Measurements from ENCODE around the gene ZNF783.
"Not testable (repeated sequence)": the region's sequence is repeated elsewhere in the genome, so short reads cannot be mapped to it uniquely, and the experiment has no call there.

ZNF783 gene

DNA sequence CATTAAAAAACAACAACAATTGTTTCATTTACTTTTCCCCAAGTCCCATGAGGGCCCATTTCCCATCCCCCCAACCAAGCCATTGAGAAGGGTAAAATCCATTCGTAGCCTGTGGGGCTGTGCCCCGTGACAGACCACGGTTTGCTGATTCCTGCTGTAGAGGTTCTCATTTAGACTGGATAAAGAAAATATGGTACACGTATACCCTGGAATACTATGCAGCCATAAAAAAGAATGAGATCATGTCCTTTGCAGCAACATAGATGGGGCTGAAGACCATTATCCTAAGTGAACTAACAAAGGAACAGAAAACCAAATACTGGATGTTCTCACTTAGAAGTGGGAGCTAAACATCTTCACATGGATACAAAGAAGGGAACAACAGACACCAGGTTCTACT, 44.9 kb downstream of the ZNF783 start:
- DNase-seq: no peak

DNA sequence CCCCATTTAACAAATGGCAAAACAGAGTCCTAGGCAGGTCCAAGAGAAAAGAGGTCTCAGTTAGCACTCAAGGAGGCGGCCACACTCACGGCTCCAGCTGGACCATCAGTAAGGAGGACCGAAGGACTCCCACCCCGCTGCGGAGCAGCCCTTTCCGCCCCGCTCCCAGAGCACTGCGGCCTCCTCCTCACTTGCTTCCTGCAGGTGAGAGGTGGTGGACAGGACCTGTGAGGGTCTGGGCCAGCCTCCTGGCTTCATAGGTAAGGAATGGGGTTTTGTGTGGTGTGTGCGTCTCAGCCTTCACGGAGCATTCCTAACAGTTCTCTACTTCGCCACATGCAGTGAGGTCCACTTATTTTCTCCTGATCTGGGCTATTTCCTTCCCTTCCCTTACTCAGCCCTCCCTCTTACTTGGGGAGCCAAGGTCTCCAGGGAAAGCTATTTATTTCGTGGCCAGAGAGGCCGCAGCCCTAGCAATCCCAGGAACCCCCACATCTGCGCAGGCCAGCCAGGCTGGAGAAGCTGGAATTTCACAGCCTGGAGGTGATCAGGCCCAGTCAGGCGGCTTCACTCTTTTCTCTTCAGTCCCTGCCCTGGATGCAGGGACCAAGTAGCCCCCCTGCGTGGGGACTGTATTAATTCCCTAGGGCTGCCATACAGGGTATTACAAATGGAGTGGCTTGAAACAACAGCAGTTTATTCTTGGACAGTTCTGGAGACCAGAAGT, 45.9 kb downstream of the ZNF783 start:
- DNase-seq: no peak

DNA sequence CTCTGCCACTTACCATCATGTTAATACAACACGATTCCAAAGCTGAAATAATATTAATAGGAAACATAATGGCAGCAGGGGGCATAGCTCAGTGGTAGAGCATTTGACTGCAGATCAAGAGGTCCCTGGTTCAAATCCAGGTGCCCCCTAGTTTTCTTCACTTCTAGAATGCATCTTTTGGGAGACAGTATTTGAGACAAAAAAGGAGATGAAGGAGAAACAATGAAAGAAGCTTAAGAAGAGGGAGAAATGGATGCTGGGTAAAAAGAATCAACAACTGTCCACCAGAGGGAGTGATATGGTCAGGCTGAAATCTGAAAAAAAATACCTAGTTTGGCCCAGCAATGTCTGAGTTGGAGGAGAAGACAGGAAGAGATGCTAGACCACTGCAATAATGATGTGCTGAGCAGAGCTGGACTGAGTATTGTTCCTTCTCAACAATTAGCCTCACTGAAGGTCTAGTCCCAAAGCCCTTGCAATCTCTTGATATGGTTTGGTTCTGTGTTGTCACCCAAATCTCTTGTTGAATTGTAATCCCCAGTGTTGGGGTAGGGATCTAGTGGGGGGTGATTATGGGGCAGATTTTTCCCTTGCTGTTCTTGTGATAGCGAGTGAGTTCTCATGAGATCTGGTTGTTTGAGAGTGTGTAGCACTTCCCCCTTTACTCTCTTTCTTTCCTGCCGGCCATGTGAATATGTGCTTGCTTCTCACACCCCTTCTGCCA, 48.3 kb downstream of the ZNF783 start:
- no peak for DNase-seq

DNA sequence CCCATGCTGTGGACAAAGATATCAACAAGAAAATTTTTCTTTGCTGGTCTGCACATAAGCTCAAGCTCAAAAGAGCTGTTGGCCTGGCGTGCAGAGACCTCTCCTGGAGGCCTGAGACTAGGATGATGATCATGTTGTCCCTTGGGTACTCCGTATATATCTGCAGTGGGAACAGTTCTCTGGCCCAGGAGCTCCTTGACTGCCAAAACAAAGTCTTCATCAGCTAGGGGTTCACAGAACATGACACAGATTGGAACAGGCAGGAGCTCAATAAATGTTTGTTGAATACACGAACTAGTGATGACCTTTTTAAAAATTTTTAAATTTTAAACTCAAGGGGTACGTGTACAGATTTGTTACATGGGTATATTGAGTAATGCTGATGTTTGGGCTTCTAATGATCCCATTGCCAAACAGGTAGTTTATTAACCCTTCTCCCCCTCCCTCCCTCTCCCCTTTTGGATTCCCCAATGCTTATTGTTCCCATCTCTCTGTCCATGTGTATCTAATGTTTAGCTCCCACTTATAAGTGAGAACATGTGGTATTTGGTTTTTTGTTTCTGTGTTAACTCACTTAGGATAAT, 49.1 kb downstream of the ZNF783 start:
- DNase-seq: no peak

DNA sequence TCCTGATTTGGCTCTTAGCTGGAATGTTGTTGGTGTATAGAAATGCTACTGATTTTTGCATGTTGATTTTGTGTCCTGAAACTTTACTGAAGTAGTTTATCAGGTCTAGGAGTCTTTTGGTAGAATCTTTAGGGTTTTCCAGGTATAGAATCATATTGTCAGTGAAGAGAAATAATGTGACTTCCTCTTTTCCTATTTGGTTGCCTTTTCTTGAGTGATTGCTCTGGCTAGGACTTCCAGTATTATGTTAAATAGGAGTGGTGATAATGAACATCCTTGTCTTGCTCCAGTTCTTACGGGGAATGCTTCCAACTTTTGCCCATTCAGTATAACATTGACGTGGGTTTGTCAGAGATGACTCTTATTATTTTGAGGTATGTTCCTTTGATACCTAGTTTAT, 52.0 kb downstream of the ZNF783 start:
- DNase-seq: no peak

DNA sequence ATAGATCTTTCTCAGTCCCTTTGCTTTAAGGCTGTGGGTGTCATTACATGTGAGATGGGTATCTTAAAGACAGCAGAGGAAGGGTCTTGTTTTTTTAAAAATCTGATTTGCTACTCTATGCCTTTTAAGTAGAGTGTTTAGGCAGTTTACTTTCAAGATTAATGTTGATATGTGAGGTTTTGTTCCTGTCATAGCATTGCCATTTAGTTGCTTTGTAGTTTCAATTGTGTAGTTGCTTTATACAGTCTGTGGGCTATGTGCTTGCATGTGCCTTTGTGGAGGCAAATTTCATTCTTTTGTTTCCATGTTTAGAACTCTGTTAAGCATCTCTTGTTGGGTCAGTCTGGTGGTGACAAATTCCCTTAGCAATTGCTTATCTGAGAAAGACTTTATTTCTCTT, 54.6 kb downstream of the ZNF783 start:
- no peak for DNase-seq

DNA sequence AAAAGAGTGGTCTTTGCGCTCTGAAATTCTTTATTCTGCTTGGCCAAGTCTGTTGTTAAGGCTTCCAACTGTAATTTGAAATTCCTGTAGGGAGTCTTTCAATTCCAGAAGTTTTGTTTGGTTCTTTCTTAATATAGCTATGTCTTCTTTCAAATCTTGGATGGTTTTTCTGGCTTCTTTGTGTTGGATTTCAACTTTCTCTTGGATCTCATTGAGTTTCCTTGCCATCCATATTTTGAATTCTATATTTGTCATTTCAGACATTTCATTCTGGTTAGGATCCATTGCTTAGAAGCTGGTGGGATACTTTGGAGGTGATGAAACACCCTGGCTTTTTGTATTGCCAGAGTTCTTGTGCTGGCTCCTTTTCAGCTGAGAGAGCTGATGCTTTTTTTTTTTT, 55.5 kb downstream of the ZNF783 start:
- DNase-seq: no peak

DNA sequence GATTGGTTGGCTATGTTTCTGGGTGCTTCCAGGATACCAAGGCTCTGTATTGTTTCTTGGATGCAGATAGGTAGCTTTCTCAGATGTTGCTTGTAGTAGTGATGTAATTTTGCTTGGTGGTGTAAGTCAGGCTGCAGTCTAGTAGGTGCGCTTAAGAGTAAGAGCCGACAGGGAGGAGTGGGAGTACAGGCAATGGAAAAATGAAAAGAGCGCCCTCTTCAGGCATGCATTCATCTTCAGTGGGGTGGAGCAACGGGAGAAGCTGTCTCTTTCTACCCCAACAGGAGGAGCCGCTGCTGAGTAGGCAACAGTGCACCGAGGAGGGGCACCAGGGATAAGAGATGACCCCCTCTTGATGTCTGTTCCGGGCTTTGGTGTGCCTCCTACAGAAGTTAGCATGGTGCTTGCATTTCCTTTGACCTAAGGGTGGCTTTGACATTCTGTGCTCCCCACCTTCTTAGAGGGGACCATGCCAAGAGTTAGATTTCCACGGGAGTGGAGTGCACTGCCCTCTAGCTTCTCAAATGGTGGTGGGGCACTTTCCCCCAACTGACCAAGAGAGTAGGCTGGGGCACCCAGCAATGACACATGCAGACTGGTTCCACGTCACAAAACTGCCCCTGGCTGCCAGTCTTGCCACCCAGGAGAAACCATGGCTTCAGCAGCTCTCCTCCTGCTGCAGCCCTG, 56.1 kb downstream of the ZNF783 start:
- DNase-seq: no peak

DNA sequence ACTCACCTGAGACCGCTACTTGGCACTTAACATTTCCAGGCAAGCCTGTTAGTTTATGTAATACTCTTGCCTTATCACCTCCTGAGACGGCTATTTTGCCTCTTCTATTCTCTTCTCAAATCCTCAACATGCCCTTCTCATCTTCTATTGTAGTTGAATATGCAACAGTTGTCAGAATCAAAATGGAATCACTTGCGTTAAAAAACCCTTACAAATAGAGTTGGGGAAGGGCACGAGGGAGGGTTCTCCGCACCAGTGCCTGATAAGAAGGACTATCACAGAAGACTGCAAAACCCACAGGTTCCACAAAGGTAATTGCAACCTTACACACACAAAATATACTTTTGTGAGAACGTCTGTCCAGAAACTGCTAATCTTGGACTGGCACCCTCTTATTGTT, 57.4 kb downstream of the ZNF783 start:
- DNase-seq: no peak

DNA sequence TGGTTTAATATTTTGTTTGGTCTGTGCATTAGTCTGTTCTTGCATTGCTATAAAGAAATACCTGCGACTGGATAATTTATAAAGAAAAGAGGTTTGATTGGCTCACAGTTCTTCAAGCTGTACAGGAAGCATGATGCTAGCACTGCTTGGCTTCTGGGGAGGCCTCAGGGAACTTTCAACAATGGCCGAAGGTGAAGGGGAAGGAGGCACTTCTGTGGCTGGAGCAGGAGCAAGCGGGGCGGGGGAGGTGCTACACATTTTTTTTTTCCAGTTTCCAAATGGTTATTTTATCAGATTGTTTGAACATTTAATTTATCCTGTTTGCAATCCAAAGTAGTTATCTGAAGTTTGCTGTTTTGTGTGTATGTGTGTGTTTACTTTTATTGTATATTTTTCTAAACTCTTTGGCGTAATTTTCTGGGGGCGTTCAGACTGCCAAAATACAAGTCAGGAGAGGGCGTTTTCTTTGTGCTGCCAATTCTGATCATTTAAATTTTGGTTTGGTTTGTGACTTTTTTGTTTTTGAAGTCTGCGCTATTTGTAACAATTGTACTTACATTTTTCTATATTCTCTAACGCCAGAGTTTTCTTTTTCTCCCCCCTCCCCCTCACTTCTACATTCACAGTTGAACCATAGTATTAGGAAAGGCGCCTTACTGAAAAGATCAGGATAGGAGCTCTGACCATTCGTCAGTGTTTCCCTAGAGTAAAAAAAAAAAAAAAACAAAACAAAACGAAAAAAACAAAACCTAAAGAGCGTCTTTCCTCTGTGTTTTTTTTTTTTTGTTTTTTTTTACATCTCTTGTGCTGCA, 58.5 kb downstream of the ZNF783 start:
- DNase-seq: no peak

DNA sequence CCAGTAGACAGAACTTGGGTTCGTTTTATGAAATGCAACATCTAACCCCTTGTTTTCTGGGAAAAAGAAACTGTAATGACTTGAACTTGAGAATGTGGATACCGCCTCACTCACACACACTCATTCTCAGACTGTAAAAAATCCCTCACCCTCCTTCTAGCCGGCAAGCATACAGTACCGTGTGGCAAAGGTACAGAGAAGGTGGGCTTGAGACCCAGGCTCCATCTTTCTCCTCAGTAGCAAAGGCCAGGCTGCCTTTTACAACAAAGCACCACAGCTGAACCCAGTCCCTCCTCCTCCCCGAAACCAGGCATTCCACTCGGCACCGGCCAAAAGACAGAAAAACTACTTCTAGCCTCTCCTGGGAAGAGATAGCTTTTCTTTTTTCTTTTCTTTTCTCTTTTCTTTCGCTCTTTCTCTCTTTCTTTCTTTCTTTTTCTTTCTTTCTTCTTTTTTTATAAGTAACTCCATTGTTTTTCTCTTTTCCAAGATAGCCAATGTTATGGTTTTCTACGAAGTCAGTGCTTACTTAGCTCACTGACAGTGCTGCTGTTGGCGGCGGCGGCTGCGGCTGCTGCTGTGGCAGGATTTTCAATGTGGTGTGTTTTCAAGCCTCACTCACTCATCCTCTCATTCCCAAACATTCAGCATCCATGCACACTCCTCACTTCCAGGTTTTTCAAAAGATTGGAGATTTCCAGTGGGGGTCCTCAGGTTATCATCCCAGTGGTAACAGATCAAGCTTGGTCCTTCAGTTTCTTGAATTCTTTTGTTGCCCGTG, 59.3 kb downstream of the ZNF783 start:
- DNase-seq: not testable (repeated sequence)

DNA sequence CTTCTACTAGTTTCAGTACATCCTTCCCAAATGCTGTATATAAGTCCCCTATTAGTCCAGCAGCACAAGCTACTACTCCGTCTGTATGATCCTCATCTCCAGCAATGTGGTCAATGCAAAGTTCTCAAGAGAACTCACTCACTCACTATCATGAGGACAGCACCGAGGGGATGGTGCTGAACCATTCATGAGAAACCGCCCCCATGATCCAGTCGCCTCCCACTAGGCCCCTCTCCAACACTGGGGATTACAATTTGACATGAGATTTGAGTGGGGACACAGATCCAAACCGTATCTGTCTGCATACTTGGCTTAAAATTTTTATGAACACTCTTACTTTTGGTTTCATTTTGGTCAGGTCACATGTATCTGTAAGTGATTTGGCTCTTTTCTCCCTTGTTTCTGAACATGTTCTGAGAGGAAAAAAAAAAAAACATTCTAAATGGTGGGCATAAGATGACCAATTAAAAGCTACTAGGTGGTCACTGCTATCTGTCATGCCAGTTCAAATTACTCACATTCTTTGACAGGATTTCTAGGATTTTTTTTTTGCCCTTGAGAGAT, 60.1 kb downstream of the ZNF783 start:
- no peak for DNase-seq

DNA sequence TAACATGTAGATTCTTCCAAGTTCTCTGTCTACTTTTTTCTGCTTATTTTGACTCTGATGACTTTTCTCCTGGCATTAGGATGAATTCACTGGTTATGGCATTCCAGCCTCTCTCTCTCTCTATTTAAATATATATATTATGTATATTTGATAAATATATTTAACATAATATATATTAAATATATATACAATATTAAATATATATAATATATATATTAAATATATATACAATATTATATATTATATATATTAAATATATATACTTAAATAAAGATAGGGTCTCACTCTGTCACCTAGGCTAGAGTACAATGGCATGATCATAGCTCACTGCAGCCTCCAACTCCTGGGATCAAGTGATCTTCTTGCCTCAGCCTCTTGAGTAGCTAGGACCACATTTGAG, 60.7 kb downstream of the ZNF783 start:
- no peak for DNase-seq

DNA sequence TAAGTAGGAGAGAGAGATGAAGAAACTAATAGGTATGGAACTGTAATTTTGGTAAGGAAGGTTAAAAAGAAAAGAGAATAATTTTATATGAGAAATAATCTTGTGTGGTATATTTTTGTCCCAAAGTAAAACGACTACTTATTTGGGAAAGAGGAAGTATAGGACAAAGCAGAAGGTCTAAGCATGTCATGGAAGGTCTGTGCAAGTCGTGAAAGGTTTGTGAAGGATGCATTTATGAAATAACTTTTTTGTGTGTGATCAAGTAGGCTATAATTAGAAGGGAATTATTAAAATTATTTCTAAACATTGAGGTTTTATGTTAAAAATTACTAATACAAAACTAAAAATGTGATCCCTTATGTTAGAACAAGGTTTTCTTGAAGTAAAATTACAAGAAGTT, 63.3 kb downstream of the ZNF783 start:
- no peak for DNase-seq

DNA sequence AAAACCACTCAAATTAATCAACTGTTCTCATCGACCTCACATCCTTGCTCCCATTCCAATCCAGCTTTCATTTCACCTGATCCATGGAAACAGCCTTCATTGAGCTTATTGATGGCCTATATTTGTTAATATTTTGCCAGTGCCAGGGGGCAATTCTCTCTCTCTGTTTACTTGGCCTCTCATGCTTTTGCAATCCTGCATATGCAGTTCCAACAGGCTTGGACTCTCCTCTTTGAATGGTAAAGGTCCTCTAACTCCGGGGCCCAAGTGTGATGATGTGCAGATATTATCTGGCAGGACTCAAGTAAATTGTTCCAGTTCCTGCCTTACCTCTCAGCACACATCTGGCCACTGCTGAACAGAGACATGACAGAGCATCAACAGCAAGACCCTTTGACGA, 67.3 kb downstream of the ZNF783 start:
- no peak for DNase-seq

DNA sequence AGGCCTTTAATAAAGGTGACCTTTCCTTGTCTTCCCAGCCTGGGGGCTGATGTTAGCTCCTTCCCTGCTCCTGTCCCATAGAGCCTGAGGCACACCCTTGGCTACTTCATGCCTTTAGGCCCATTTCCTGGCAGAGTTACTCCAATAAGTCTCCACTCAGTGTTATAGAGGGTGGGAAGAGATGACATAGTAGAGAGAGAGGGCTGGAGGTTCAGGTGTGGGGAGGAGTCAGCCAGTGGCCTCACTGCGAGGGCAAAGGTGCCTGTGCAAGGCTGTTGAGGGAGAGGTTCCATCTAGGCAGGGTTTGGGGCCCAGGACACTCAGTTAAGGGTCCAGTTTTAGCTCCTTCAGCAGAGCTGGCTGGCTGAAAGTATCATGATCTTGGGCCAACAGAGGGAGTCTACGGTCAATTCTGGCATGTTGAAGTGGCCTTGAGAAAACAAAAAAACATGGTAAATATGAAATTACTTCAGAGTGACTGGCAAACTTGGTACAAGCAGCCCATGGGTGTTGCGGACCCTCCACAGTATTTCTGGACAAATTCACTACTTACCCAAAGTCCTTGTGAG, 67.9 kb downstream of the ZNF783 start:
- no peak for DNase-seq

DNA sequence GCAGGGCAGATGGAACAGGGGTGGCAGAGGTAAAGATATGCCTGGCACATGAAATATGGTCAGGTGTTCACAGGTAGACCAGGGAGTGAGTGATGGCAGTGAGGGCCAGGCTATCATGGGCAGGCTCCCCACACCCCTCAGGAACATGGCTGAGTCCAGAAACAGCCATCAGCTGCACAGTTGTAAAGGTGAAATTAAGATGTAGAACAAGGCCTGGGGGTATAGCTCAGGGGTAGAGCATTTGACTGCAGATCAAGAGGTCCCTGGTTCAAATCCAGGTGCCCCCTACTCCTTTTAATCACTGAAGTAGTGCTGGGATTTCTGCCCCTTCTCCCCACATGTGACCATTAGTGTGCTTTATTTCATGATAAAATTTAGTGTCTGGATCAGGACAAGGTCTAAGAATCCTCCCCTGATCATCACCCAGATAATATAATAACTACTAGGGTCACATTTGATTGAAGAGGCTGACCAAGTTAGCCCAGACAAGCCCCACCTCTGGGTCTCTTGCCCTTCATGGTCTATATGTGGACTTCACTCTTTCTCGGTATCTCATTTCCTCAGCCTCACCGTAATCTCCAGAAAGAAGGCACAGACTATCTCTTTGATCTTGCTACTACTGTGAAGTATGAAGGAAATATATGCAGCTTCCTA, 69.0 kb downstream of the ZNF783 start:
- DNase-seq: no peak

DNA sequence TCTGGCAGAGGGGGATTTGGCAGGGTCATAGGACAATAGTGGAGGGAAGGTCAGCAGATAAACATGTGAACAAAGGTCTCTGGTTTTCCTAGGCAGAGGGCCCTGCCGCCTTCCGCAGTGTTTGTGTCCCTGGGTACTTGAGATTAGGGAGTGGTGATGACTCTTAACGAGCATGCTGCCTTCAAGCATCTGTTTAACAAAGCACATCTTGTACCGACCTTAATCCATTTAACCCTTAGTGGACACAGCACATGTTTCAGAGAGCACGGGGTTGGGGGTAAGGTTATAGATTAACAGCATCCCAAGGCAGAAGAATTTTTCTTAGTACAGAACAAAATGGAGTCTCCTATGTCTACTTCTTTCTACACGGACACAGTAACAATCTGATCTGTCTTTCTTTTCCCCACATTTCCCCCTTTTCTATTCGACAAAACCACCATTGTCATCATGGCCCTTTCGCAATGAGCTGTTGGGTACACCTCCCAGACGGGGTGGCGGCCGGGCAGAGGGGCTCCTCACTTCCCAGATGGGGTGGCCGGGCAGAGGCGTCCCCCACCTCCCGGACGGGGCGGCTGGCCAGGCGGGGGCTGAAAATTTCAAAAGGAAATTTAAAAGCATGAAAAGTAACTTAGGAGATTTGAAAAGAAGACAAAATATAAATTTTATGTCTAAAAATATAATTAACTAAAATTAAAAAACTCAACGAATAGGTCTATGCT, 70.8 kb downstream of the ZNF783 start:
- DNase-seq: not testable (repeated sequence)

DNA sequence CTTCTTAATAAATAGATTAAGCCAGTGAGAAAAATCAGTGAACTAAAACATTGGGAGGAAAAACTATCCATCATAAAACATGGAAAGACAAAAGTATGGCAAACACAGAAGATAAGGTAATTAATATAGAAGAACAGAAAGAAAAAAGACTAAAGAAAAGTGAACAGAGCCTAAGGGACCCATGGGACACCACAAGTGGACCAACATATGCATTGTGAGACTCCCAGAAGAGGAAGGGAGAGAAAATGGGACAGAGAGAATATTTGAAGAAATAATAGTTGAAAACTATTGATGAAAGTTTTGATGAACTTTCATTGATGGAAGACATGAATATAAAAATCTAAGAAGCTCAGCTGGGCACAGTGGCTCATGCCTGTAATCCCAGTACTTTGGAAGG, 71.3 kb downstream of the ZNF783 start:
- DNase-seq: no peak

DNA sequence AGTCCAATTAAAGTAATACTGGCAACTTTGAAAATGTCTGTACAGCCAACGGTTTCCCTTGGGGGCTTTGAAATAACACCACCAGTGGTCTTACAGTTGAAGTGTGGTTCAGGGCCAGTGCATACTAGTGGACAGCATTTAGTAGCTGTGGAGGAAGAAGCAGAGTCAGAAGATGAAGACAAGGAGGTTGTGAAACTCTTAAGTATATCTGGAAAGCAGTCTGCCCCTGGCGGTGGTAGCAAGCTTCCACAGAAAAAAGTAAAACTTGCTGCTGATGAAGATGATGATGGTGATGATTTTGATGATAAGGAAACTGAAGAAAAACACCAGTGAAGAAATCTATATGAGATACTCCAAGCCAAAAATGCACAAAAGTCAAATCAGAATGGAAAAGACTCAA, 72.2 kb downstream of the ZNF783 start:
- DNase-seq: no peak

All from T1000 (cell line).